Superior temporal gyrus (tissue), 1 donor: ENCODE results near the gene IER3IP1.
"Not testable (repeated sequence)": the region's sequence is repeated elsewhere in the genome, so short reads cannot be mapped to it uniquely, and the experiment has no call there.

Source experiments
- DNase-seq: peaks from one replicate; pipeline ENCODE4 v3.0.0-alpha.2; 2016; ENCODE audit errors: extremely low spot score

The IER3IP1 gene

DNA sequence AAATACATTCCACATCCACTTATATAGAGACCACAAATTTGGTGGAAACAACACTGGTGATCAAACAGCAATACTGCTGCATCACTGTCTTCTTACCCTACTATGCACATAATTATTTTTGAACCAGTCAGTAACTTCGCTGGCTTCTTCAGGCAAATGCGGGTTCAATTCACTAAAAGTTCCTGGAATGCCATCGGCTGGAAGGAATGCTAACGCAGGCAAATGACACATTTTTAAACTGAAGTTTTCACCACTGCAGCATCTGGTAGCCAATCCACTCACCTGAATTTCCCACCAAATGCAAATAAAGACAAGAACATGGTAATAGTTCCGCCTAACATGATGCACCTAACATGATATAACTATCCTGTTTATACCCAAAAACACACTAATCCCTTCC, 15.9 kb downstream of the IER3IP1 start:
- DNase-seq: no peak

DNA sequence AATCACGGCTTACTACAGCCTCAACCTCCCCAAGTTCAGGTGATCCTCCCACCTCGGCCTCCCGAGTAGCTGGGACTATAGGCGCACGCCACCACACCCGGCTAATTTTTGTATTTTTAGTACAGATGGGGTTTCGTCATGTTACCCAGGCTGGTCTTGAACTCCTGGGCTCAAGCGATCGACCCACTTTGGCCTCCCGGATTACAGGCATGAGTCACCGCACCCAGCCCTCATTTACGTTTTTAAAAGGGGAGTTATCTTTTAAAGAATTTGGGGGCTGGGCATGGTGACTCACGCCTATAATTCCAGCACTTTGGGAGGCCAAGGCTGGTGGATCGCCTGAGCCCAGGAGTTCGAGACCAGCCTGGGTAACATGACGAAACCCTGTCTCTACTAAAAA, 17.8 kb downstream of the IER3IP1 start:
- DNase-seq: not testable (repeated sequence)

DNA sequence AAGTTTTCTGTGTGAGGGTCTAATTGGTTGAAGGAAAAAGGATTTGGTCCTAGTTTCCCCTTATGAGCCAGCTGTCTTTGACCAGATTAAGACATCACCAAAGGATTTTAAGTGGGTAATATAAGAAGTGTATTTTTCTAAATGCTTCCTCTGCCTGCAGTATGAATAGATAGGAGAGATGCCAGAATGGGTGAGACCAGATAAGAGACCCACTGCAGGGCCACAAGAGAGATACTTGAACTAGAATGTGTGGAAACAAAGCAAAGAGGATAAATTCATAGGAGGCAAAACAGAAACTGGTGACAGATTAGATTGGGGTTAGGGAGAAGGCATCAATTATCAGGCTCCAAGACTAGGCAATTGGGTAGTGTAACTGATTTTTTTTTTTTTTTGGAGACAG, 24.7 kb downstream of the IER3IP1 start:
- no peak for DNase-seq

DNA sequence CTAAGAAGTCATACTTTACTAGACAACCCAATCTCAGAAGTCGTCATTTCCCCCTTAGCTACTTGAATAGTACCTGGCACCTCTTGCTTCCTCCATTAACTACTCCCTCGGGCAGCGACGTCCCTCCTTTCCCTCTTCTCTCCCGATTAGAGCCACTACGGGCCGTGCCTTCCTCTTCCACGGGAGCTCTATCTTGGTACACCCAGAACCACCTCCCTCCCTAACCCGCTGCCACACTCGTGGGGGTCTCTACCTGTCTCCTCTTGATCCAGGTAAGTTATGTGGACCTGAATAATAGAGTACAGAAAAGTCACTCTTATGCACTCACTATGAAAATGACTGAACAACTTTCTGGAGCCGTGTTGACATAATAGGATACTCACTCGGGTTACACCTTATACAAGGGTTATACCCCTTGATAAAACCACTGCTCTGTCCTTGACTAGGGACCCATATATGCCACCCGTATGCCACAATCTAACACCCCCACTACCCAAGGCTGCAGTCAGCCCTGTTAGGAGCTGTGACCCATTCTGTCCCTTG, 25.3 kb downstream of the IER3IP1 start:
- DNase-seq: no peak

DNA sequence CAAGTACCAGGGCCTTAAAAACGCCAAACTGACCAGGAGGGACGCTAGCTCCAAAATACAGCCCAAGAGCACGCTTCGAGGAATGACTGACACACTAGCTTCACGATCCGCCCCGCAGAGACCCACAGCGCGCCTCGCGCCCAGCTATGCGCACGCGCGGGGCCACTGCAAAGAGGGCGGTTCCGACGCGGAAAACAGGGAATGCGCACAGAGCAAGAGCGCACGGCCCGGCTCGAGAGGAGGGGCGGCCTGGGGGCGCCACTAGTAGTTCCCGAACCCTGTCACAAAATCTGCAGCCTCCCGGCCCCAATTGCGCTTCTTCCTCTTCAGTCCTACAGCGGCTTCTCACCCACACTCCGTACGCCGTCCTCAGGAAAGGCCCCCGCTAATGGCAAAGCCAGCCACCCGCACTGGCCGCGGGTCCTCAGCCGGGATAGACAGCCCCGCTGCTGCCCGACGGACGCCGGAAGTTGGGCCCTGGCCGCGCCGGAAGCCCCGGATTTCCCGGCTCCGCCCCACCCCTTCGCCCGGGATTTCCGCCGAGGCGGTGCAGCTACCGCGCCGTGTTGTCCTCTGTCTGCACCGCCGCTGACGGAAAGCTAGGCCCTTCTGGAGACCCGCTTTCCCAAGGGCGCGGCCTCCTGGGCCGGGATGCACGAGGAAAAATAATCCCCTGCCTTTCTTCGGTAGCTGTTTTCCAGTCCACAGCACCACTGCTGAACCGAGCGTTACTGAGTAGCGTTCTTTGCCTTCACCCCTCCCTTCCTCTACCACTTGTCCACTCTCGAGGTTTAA, 25.9 kb downstream of the IER3IP1 start, which contains the start of gene HDHD2:
HDHD2 (minus strand) TSS at position 472 of the 795 bp plus-strand sequence. CDS start 14,061 bp downstream, outside the sequence.
- DNase-seq: peak; percentile 82

DNA sequence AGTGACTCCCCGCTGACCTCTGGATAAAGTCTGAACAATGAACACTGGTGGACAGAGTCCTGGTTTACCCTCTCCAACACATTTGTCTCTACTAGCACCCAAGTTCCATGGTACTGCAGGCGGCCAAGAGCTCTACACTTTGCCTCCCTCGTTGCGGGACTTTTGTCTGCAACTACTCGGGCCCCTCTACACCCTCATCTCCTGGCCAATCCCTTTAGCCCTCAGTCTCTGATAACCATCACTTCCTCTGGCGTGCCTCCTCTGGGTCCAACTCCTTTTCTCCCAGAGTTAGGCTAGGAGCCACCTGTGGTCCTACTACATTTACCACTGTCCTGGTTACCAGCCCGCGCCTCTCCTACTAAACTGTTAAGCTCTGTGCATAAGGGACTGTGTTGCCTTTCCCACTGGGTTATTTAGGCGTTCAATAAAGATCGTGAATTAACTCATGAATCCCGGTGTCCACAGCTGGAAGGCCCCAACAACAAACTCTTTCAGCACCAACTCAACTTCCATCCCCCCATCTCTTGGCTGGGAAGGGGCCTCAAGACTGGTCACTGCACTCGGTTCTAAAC, 26.6 kb downstream of the IER3IP1 start:
- DNase-seq: no peak

DNA sequence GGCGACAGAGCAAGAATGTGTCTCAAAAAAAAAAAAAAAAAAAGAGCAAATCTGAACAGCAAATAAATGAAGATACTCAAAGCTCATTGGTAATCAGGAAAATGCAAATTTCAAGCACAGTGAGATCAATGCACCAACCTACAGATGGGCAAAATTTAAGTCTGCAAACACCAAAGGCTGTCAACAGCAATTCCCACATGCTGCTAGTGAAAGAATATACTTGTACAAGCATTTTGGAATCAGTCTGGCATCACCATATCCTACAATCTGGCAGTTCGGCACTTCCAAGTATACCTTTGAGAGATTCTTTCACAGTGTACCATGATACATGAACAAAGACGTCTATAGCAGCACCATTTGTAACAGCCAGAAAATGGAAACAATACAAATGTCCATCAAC, 30.0 kb downstream of the IER3IP1 start:
- DNase-seq: no peak

DNA sequence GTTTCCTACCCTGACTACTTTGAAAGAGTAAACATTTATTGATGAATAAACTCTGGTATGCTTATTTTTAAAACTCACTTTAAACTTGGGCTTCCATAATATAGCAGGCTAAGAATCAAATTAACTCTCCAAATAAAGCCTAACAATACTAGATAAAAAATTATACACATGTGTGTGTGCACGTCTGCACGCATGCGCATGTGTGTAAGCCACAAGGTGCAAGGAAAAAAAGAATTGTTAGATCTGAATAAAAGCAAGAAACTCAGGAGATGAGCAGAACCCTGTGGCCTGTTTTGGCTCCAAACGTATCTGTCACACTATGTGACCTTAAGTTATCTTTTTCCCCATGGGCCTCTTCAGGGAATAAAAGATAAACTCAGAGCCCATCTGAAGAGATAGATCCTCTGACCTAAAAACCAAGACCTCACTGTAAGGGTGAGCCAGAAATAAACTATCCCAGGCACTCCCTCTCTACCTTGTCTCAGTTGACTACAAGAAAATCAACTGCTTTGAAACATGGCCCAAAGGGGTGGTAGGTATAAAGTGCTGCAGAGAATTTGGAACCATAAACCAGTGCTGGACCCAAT, 32.2 kb downstream of the IER3IP1 start:
- no peak for DNase-seq

DNA sequence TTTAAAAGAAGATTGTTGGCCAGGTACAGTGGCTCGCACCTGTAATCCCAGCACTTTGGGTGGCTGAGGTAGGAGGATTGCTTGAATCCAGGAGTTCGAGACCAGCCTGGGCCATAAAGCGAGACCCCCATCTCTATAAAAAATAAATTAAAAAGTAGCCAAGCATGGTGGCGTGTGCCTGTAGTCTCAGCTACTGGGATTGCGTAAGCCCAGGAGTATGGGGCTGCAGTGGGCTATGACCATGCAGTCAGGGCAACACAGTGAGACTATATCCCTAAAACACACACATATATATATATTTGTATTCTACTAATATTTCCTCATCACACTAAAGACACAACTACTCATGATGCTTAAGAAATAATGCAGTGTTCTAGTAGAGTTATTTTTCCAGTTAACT, 33.0 kb downstream of the IER3IP1 start:
- no peak for DNase-seq

DNA sequence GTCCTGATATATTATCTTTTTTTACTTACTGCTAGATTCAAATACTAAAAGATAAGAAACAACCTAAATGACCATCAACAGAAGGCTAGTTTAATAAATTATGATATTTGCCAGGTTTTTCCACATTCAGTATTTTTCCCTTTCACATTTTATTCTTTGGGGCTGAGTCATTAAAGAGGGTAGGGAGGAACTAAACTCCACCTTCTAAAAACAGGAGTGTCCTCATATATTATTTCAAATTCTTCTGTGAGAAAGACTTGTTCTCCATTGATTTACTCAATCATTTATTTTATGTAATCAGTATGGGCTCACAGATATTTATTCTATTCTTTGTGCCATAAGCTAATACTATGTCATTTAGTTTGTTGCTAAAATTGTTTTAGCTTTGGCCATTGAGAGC, 34.9 kb downstream of the IER3IP1 start:
- DNase-seq: no peak

DNA sequence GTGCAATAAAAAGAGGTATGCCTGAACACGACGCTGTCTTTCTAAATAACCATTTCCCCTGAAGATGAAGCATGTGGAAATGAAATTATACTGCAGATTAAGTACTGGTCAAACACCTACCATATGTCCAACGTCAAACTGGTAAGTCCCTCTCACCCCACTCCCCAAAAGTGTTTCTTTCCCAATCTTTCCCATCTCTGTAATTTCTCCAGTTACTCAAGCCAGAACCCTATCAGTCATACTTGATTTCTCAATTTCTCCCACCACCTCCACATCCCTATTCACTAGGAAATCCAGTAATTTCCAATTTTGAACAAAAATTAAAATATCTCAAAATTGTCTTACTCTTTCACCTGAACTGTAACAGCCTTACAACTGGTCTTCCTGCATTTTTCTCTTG, 55.0 kb downstream of the IER3IP1 start:
- no peak for DNase-seq

DNA sequence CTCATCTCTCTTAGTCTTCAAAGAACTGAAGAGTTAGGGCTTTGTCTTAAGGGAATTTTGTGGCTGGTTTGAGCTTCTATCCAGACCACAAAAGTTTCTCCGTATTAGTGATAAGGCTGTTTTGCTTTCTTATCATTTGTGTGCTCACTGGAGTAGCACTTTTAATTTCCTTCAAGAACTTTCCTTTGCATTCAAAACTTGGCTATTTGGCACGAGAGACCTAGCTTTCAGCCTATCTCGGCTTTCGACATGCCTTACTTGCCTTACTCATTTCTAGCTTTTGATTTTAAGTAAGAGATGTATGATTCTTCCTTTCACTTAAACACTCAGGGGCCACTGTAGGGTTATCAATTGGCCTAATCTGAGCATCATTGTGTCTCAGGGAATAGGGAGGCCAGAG, 55.7 kb downstream of the IER3IP1 start:
- DNase-seq: no peak

DNA sequence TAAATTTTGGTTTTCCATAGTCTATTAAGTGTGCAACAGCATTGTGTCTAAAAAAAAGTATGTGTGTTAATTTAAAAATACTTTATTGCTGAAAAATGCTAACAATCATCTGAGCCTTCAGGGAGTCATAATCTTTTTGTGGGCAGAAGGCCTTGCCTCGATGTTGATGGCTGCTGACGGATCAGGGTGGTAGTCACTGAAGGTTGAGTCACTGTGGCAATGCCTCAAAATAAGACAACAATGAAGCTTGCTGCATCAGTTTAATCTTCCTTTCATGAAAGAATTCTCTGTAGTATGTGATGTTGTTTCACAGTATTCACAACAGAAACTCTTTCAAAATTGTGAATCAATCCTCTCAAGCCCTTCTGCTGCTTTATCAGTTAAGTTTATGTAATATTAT, 57.2 kb downstream of the IER3IP1 start:
- no peak for DNase-seq

DNA sequence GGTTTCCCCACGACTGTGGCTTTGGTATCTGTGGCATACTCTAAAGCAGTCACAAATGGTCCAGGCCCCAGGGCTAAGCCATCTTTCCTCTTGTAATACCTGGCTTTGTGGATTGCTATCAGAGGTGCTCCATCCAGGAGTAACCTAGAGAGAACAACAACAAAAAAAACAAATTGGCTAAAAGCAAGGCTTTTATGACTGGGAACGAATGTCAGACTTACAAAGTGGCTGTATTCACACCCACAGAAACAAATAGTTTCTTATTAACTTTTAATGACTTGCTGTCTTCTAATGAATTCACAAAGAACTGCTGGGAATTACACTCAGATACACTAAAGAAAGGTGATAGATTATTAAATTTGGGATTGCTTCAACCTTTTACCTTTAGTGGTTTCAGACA, 61.0 kb downstream of the IER3IP1 start:
- no peak for DNase-seq

DNA sequence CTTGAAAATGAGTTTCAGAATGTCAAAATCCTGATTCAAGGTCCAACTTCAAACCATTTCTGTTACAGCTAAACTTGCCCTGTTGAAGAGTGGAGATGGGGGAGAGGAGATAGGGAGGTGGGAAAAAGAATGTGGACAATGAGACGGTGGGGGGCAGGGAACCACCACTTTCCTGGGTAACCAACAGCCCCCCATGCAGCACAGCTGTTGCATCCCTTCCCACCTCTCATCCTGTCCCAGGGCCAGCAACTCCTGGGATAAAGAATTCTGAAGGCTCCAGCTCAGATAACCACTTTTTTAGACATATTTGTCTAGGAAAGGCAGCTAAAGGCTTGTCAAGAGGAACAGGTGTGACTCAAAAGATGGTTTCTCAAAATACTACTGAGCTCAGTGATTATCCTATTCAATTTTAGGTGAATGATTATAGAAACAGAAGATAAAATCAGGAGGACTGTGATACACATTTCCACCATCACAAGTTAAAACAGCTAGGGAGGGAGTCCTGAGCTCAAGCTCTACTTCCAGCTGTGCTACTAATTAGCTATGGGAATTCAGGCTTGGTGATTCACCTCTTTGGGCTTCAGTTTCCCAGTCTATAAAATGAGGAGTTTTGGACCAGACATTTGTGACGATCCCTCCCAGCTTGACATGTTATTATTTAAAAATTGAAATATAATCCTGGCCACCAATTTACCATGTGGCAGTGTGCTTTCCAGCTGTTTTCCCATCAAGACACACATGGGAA, 62.2 kb downstream of the IER3IP1 start:
- no peak for DNase-seq

DNA sequence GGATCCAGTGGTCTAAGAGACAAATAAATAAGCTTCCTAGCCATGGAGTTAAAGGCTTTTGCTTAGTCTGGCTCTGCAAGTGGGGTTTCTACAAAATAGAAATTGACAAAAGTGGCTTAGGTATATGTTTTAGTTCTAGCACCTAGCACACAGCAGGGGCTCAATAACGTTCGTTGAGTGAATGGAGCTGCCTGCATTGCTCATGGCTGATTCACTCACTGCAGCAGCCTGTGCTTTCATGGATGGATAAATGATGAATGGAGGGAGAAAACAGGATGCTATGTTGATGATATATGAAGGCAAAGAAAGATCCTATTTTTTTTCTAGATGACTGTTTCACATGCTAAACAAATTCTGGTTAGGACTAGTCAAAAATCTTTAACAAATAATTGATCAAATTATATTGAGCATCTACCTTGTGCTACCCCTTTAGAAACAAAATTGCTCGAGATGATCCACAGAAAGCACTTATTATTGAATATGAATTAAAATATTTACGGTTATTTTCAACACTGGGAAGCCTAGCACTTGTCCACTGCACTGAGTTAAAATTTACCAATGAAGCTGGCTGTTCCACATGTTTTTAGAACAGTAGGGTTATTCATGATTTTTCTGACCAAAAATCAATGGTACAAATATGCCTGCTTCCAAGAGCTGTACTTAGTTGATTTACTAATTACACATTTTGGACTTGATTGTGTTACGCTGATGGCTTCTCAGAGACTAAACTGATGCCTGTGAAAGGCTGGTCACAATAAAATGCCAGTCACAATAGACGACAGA, 65.5 kb downstream of the IER3IP1 start:
- no peak for DNase-seq

DNA sequence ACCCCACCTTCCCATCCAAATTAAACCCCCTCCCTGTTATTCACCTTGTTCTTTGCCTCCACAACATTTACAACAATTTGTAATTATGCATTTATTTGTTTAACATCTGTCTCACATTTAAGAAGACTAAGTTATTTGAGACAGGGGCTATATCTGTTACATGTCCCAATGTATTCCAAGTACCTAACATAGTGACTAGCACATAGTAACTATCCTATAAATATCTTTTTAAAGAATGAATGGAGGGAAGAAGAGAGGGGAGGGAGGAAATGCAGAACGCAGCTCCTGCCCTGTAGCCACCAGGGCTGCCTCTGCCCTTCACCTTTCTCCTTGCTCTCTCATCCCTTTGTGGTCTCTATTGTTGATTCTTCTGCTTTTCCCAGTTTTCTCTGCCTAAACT, 66.4 kb downstream of the IER3IP1 start:
- DNase-seq: no peak

DNA sequence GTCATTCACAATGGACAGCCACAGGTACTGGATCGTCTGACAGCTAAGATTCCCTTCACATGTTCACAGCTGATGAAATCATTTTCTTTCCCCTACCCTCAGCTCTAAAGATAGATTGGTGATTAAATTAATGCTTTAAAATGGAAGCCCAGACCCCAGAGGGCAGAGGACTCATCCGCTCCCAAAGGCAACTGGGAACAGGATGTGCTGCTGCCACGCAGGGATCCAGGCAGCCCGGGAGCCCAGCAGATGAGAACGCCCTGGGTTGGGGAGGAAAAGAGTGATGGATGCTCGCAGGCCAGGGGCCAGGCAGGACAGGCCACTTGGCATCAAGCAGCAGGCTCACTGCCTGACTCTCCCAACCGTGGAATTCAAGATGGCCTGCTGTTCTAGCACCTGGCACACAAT, 67.2 kb downstream of the IER3IP1 start:
- no peak for DNase-seq

DNA sequence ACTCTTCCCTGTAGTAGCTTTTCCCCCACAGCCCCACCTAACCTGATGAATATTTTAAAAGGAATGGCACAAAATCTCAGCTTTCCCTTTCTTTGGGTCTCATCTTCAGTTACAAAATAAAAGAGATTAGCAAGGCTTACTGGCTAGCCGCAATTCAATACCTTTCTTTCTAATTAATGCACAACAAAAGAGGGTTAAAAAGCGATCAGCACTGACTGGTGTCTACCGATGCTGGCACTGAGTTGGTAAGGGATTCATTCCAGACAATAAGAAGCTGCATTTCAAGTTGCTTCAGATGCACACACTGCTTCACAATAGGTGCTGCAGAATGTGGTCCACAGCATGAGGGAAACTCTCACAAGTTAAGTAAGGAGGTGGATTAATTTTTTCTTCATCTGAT, 67.8 kb downstream of the IER3IP1 start:
- DNase-seq: no peak
